ENCODE measurements around the gene CLEC16A.

The CLEC16A gene

DNA sequence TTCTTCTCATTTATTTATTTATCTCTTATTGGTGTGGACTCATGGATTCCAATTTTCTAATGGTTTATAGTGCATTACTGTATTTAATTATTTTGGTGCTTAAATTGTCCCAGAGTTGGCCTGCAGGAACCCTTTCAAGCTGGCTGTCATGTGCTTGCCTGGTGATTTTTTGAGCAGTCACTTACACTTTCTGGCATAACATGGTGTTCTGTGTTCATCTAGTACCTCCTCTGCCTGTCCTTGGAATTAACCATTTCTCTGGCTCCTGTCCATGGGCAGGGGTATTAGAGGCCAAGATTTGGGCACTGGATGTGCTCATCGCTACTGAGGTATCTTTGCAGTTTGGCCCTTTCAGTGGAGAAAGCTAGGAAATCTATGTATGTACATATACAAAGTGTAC is 67.0 kb downstream of the CLEC16A start:
- no peak for DNase-seq (ENCODE audit: low read depth in 2 of 2, low spot score in 1 of 2)

GRCh38 chr16:11012841-11013240 is 68.5 kb downstream of the CLEC16A start:
- no peak for DNase-seq (ENCODE audit: low read depth in 2 of 2, low spot score in 1 of 2)

- DNase-seq (ENCODE audit: low read depth in 2 of 2, low spot score in 1 of 2): no peak
These were observed 69.8 kb downstream of the CLEC16A start for GRCh38 chr16:11014136-11014535.

- DNase-seq (ENCODE audit: low read depth in 2 of 2, low spot score in 1 of 2): no peak
These were observed 70.7 kb downstream of the CLEC16A start for GRCh38 chr16:11015076-11015475.

GRCh38 chr16:11015607-11016006 is 71.2 kb downstream of the CLEC16A start:
- DNase-seq (ENCODE audit: low read depth in 2 of 2, low spot score in 1 of 2): no peak

- DNase-seq (ENCODE audit: low read depth in 2 of 2, low spot score in 1 of 2): no peak
These were observed 72.2 kb downstream of the CLEC16A start for GRCh38 chr16:11016524-11016988.

GRCh38 chr16:11016993-11017392 is 72.6 kb downstream of the CLEC16A start:
- peak; percentile 24 to 40 for DNase-seq (ENCODE audit: low read depth in 2 of 2, low spot score in 1 of 2)

DNA sequence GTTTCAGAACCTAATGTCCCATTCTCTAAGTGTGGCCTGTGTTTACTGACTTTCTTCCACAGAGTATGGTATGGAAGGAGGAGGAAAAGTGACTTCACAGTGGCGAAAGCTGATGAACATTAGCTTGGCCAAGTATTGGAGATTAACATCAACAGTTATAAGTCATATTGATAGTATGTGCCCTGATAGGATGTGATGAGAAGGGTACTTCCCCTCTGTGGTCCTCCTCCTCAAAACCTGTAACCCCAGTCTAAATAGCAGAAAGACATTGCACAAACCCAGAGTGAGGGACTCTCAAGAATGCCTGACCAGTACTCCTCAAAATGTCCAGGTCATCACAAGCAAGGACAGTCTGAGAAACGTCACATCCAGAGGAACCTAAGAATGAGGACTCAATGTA is 73.1 kb downstream of the CLEC16A start:
- no peak for DNase-seq (ENCODE audit: low read depth in 2 of 2, low spot score in 1 of 2)

- DNase-seq (ENCODE audit: low read depth in 2 of 2, low spot score in 1 of 2): no peak
These were observed 76.0 kb downstream of the CLEC16A start for GRCh38 chr16:11020388-11020787.

GRCh38 chr16:11020792-11021551 is 76.6 kb downstream of the CLEC16A start:
- DNase-seq (ENCODE audit: low read depth in 2 of 2, low spot score in 1 of 2): no peak

DNA sequence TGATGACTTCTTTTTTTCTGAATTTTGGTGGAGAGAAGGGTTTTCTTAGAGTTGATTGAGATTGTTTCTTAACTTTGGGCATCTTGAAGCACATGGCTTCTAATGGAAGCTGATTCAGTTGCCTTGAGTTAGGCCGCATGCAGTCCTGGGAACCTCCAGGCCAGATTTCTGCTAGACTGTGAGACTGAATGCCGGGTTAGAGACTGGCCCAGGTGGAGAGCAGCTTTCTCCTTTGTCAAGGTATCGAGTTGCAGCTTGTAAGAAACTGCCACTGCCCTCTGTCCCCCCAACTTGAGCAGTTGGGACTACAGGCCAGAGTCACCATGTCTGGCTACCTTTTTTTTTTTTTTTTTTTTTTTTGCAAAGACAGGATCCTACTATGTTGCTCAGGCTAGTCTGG is 77.6 kb downstream of the CLEC16A start:
- no peak for DNase-seq (ENCODE audit: low read depth in 2 of 2, low spot score in 1 of 2)

- DNase-seq (ENCODE audit: low read depth in 2 of 2, low spot score in 1 of 2): no peak
These were observed 79.1 kb downstream of the CLEC16A start for GRCh38 chr16:11023262-11024039.

- DNase-seq (ENCODE audit: low read depth in 2 of 2, low spot score in 1 of 2): no peak
These were observed 80.1 kb downstream of the CLEC16A start for GRCh38 chr16:11024333-11025053.

DNA sequence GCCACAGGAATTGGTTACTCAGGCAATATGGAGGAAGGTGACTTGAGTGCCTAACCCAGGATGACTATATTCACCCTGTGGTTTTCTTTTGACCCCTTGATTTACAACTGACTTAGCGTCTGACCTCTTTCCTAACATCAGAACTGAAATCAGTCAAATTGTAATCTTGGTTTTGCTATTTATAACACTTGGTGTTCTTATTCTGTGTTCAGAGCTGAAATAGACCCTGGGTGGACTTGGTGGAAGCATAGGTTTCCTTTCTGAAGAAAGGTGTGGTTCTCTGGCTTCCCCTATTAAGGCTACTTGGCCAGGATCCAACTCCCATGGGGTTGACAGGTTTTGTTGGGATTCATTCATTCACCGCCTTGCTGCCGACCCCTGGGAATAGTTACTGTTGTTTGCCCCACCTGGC is 80.8 kb downstream of the CLEC16A start:
- no peak for DNase-seq (ENCODE audit: low read depth in 2 of 2, low spot score in 1 of 2)

- no peak for DNase-seq (ENCODE audit: low read depth in 2 of 2, low spot score in 1 of 2)
These were observed 85.6 kb downstream of the CLEC16A start for GRCh38 chr16:11029948-11030347.

DNA sequence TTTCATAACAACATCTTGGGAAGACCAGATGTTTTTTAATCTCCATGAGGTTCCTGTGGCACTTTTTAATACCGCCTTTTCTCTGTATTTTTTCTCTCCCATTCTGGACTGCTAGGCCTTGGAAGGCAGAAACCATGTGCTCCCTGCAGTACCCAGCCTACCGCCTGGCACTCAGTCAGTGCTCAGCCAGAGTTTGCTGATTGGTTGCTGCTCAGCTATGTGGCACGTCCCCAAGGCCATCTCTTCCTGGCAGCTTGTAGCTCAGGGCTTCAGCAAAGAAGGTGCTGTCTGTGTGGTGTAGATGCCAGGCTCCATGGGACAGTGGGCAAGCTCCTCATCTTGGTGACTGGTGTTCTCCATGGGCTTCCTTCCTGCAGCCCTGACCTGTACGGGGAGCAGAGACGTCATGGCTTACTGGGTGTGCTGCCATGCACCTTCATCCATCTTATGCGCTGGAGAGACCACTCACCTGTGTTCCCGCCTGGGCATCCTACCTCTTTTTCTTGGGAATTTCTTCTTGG is 86.7 kb downstream of the CLEC16A start:
- no peak for DNase-seq (ENCODE audit: low read depth in 2 of 2, low spot score in 1 of 2)

GRCh38 chr16:11032000-11032921 is 87.9 kb downstream of the CLEC16A start:
- DNase-seq (ENCODE audit: low read depth in 2 of 2, low spot score in 1 of 2): no peak

DNA sequence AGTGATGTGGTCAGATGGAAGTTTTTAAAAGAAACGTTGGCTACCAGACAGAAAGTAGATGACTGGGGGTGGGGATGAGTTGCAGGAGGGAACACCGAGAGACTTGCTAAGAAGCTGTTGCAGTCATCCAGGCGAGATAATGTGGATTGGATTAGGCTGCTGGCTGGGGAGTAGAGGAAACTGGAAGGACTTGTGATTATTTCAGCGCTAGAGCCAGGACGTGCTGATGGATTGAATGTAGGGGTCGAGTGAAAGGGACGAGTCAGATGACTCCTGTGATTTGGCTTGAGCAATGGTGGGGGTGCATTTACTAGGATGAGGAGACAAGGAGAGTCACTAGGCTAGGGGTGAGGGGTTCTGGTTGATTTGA is 88.5 kb downstream of the CLEC16A start:
- DNase-seq (ENCODE audit: low read depth in 2 of 2, low spot score in 1 of 2): no peak

GRCh38 chr16:11033629-11034420 is 89.5 kb downstream of the CLEC16A start:
- no peak for DNase-seq (ENCODE audit: low read depth in 2 of 2, low spot score in 1 of 2)

DNA sequence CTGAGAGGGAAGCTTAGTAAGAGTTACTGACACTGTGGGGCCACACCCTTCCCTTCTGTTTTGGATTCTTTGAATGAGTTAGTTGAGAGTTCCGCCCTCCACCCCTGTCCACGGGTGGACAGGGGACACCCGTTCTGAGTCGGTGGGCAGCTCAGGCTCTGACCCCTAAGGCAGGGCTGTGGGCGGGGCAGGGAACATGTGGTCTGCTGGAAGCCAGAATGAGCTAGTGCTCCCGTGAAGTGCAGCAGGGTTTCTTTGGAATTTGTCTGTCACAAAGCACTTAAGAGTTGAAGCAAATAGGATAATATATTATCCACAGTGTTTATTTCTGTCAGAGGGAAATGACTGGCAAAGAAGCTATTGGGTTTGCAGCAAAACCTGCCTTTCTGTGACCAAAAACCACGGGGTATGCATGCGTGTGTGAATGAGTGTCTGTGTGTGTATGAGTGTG is 90.1 kb downstream of the CLEC16A start:
- no peak for DNase-seq (ENCODE audit: low read depth in 2 of 2, low spot score in 1 of 2)

All from stimulated activated CD8-positive, alpha-beta memory T cell treated with anti-CD3 and anti-CD28 coated beads, Interleukin-4, amount 100 ng/mL, for 4 hours (primary cell).